Small intestine (tissue), 7 donors: ENCODE results near the gene ATPAF1. TPM values are rescaled to one million over a fixed set of nuclear protein-coding genes. Genes with fewer than 3 reads are reported as not detected.

Experiments
- DNase-seq, 2 donors: peaks; one replicate each; pipeline versions ENCODE4 v3.0.0 to v3.0.0-alpha.2; 2013
- FAIRE-seq: peaks from 2 replicates; lab custom pipeline; 2012; peaks lifted over from hg19 to GRCh38; lab: Jason Lieb, UNC
- H3K27ac ChIP-seq, 3 donors: one replicate each; pipeline ENCODE4 v1.5.1; 2013; ENCODE audit warnings: low read length in 2 of 3, mild to moderate bottlenecking in 2 of 3, control low read depth in 1 of 3, inconsistent platforms in 1 of 3, low read depth in 1 of 3, moderate library complexity in 1 of 3
- H3K27me3 ChIP-seq, 3 donors: one replicate each; pipeline ENCODE4 v1.6.1; 2013; ENCODE audit warnings: low read length in 3 of 3, inconsistent platforms in 1 of 3; ENCODE audit not compliant: control insufficient read depth in 3 of 3, insufficient read depth in 3 of 3
- H3K36me3 ChIP-seq, 3 donors: one replicate each; pipeline ENCODE4 v1.6.1; 2013; ENCODE audit warnings: low read length in 3 of 3, inconsistent platforms in 1 of 3, low read depth in 1 of 3, mild to moderate bottlenecking in 1 of 3, moderate library complexity in 1 of 3; ENCODE audit not compliant: control insufficient read depth in 3 of 3, insufficient read depth in 2 of 3
- H3K4me1 ChIP-seq, 3 donors: one replicate each; pipeline ENCODE4 v1.6.1; 2013; ENCODE audit warnings: low read length in 2 of 3, inconsistent platforms in 1 of 3, low read depth in 1 of 3, mild to moderate bottlenecking in 1 of 3, moderate library complexity in 1 of 3; ENCODE audit not compliant: control insufficient read depth in 3 of 3, insufficient read depth in 2 of 3
- H3K4me3 ChIP-seq, 3 donors: one replicate each; pipeline ENCODE4 v1.5.1; 2013; ENCODE audit warnings: low read length in 3 of 3, control low read depth in 1 of 3, inconsistent platforms in 1 of 3, low read depth in 1 of 3, mild to moderate bottlenecking in 1 of 3, moderate library complexity in 1 of 3
- H3K9me3 ChIP-seq, 2 donors: one replicate each; pipeline ENCODE4 v1.6.1; 2013; ENCODE audit warnings: low read depth in 1 of 2, low read length in 1 of 2; ENCODE audit not compliant: control insufficient read depth in 2 of 2, insufficient read depth in 1 of 2
- WGBS, 3 donors: extraction: QIAGEN DNeasy Blood & Tissue Kit; methylation state at CpG; one replicate each; pipeline ENCODE4 v1.1.7; 2013; 5-methylcytosine and 5-hydroxymethylcytosine counted together
- polyA plus RNA-seq, 4 donors: library from polyadenylated mRNA; stranded (reverse) in 3 of 4; unstranded in 1 of 4; fragments of 200-250 nt in 3 of 4; fragments of 120-200 nt in 1 of 4; gene quantifications; one replicate each; pipeline versions ENCODE4 v1.2.1 to v1.2.3, GENCODE V29; 2013
- donor health status: healthy with polysubstance abuse.
- donor health status: control.
- donor health status: control.
- donor health status: Bipolar disorder and iron deficiency.
- donor health status: healthy.

ATPAF1 gene
- polyA plus RNA-seq, 4 donors, result 23.0 to 42.8 (median 34.6) TPM

DNA sequence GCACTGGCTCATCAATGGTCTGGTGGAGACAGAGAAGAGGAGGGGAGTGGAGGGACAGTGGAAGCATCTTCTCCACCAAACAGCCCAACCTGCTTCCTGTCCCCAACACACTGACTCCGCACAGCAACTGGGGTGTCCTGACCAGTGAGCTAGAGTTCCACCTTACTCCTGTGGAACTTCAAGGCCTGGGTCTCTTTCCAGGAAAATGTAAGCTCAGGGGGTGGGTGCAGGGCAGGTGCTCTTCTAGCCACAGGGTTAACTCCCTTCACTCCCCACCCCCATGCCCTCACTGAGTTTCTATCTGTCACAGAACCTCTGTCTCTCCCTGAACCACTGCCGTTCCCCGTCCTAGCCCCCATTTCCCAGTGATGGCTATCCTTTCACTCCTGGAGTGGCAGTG, 52.4 kb downstream of the ATPAF1 start:
- Histone ChIP-seq H3K9me3 (no peaks in the 10 kb centered on the region), H3K4me3 (peak overlapping the region in 2 of 3 donors; percentile 68 to 76), H3K27me3 (no peaks in the 10 kb centered on the region), H3K4me1 (peaks cover 0 to 27% (median 9%) of the 10 kb centered on the region in 3 donors), H3K27ac (peak overlapping the region in 2 of 3 donors; percentile 62 to 91), H3K36me3 (peaks cover 3 to 24% (median 5%) of the 10 kb centered on the region in 3 donors)
- WGBS, 3 donors, result 38 to 53% (median 43%) methylated on average over 3 of the region's 3 CpGs
- DNase-seq (no peak), FAIRE-seq (no peak)

DNA sequence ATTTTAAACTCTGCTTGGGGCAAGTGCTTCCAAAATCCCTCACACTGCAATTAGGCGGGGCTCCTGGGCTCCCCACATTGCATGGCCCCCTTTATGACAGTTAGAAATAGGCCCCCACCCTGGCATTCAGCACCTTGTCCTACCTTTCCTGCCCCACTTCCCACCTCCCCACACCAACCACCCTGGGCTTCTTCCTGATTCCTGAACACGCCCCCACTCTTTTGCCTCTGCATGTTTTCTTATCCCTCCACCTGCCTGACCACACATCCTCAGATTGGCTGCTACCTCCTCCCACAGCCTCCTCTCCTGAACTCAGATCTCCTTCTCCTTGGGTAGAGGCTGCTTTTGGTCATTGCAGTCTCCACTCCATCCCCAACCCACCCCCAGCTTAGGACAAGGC, 53.1 kb downstream of the ATPAF1 start:
- no peak for FAIRE-seq
- Histone ChIP-seq H3K9me3 (no peaks in the 10 kb centered on the region), H3K4me3 (no peak overlapping the region), H3K27ac (no peak overlapping the region), H3K4me1 (peaks cover 0 to 27% (median 9%) of the 10 kb centered on the region in 3 donors), H3K27me3 (no peaks in the 10 kb centered on the region), H3K36me3 (peaks cover 3 to 24% (median 5%) of the 10 kb centered on the region in 3 donors)
- WGBS, 3 donors, result 81 to 91% (median 88%) methylated on average over 2 of the region's 2 CpGs
- DNase-seq, result no peak

DNA sequence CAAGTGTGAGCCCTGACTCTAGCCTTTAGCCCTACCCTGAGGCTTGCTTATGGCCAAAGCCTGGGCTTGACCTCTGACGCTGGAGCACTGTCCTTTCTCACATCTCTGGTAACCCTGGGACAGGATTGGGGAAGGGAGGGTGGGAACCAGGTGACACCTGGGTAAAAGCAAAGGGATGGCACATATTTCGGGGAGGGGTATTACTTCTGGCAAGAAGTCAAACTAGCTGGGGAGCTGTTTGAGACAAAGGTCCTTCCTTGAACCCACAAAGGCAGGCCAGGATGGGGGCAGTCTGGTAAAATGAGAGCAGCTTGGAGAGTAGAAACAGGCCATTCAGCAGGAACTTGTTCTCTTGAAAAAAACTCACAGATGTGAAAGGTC, 53.6 kb downstream of the ATPAF1 start:
- Histone ChIP-seq H3K4me3 (no peak overlapping the region), H3K4me1 (peaks cover 0 to 27% (median 9%) of the 10 kb centered on the region in 3 donors), H3K9me3 (no peaks in the 10 kb centered on the region), H3K36me3 (peaks cover 5 to 29% (median 7%) of the 10 kb centered on the region in 3 donors), H3K27ac (peak overlapping the region in 1 of 3 donors; percentile 1), H3K27me3 (no peaks in the 10 kb centered on the region)
- FAIRE-seq, result no peak
- 69 to 77% (median 73%) methylated on average over 2 of the region's 2 CpGs for WGBS, 3 donors
- DNase-seq, result no peak

DNA sequence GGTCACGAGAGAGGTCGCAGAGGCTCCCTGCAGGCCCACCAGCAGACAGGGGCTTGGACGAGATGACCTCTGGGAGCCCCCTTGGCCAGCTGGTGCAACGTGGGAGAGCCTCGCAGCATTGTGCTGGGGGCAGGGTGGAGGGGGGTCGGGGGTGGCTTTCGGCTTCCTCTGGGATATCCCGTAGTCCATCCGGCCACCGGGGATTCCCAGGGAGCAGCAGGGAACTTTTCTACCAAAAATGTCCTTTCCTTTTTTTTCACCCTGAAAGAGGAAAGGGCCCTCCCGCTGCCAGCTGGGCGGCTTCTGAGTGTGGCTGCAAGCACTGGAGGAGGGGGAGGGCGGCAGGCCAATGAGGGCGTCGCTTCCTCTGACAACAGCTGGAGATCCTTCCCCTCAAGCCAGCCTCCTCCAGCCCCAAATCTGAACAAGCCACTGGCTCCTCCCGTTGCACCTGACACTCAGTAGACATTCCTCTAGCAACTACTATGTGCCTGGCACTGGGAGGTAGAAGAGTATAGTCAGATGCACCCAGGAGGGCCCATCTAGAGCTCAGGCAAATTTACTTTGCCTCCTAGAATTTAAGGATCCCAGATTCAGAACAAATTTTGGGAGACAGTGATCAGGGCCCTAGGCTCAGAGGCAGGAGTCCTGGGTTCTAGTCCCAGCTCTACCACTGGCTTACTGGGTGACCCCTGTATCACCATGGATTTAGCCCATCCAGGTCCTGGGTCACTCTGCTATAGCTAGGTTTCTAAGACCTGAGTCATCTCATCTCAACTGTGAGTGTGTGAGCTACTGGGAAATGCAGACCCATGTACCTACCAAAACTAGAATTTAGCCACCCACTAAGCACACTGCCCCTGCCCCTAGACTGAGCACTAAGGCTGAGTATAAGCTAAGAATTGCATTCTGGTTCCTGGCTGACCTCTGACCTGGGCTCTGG, 54.2 kb downstream of the ATPAF1 start:
- no peak for FAIRE-seq
- Histone ChIP-seq H3K36me3 (peaks cover 9 to 35% (median 10%) of the 10 kb centered on the region in 3 donors), H3K27ac (peak overlapping the region in 1 of 3 donors; percentile 1), H3K9me3 (no peaks in the 10 kb centered on the region), H3K4me1 (peaks cover 0 to 27% (median 9%) of the 10 kb centered on the region in 3 donors), H3K4me3 (no peak overlapping the region), H3K27me3 (no peaks in the 10 kb centered on the region)
- peak; percentile 22 to 55 for DNase-seq
- 26 to 63% (median 57%) methylated on average over 14 to 16 of the region's 16 CpGs for WGBS, 3 donors

DNA sequence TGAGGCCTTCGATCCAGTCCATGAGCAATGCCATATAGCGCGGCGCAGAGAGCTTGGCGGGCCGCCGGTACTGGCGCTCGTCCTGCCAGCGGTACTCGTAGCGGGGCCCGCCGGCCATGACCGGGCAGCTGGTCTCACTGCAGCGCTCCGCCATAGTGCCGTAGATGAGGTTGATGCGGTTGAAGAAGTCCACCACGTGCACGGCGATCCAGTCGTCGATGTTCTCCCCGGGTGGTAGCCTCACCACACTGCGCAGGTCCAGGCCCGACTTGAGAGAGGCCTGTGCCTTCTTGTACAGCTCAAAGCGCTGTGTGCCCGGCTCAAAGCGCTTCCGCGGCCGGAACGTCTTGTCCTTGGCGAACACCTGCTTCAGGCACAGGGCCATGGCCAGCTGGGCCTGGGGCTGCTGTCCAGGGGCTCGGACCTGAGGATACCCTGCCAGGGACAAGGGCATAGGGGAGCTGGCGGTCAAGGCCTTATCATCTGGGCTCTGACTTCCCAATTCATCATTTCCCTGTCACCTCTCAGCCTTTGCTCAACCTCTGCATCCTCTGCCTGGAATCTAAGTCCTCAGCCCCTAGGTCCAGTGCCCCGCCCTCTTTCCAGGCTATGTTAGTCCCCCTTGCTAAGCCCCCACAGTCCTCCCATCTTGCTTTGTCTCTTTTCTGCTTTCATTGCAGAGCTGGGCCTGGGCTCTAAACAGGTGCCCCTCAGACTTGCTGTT, 55.1 kb downstream of the ATPAF1 start:
- WGBS, 3 donors, result 89 to 94% (median 92%) methylated on average over 38 of the region's 38 CpGs
- H3K27me3 ChIP-seq, result no peaks in the 10 kb centered on the region
- FAIRE-seq, result no peak
- H3K27ac ChIP-seq, result no peak overlapping the region
- H3K4me1 ChIP-seq, result peaks cover 0 to 27% (median 9%) of the 10 kb centered on the region in 3 donors
- H3K36me3 ChIP-seq, result peaks cover 9 to 44% (median 14%) of the 10 kb centered on the region in 3 donors
- no peak for DNase-seq
- no peak overlapping the region for H3K4me3 ChIP-seq
- no peaks in the 10 kb centered on the region for H3K9me3 ChIP-seq

DNA sequence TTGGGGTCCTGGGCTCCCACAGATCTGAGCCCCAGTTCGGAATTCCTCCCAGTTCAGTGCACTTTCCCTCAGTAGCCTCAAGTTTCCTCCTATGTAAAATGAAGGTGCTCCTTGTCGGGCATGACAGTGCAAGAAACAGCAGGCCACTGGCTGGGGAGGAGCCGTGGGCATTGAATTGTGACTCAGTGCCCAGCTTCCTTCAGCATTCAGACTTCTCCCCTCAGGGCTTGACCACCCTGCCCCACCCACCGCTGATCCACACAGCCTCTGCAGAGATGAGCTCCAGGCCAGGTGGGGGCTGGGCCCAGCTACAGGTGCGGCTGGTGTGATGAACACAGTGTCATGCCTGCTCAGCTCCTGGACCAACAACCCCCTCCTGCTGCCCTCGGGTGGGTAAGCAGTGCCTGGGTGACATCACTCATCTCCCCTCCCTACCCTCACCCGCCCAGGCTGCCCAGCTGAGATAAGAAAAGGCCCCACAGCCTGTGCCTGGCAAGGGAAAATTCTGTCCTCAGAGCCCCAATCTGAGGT, 56.4 kb downstream of the ATPAF1 start:
- FAIRE-seq, result no peak
- DNase-seq, result no peak
- no peak overlapping the region for H3K4me3 ChIP-seq

DNA sequence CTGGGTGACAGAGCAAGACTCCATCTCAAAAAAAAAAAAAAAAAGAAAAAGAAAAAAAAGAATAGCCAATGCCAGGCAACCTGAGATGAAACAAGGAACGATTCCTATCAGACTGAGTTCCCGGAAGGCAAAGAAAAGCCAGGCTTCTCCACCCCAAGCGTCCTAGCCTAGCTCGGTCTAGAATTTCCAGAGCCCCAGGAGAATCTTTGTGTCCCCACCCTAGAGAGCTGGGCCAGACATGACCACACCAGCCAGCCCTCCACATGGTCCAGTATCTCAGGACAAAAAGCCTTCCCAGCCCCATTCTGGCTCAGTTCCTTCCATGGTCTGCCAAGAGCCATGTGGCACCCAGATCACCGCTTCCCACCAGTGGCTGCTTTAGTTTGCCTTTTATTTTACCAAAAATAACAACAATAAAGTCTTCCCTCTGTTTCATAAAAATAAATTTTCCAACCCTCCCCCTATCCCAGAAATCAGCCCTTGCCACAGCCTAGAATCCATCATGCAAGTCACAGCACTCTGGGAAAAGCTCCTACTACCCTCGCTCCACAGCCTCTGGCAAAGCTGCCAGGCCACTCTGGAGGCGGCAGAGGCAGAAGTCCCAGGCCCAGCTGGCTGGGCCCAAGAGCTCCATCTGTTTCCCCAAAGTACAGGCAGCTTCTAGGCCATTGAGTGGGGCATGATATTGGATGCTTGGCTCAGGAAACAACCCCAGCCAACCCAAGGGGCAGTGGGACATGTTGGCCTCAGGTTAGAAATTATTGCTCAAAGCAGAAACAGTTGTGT, 60.6 kb downstream of the ATPAF1 start:
- FAIRE-seq, result no peak
- H3K4me3 ChIP-seq, result no peak overlapping the region
- DNase-seq, result no peak
- H3K4me1 ChIP-seq, result peaks cover 2 to 13% (median 5%) of the 10 kb centered on the region in 3 donors
- H3K27me3 ChIP-seq, result no peaks in the 10 kb centered on the region
- WGBS, 3 donors, result 88 to 93% (median 89%) methylated on average over 7 of the region's 7 CpGs
- H3K36me3 ChIP-seq, result peaks cover 6 to 47% (median 15%) of the 10 kb centered on the region in 3 donors
- H3K27ac ChIP-seq, result no peak overlapping the region
- no peaks in the 10 kb centered on the region for H3K9me3 ChIP-seq

More for the DNA sequence above, 56.4 kb downstream of the ATPAF1 start:
- peaks cover 0 to 22% (median 9%) of the 10 kb centered on the region in 3 donors for H3K4me1 ChIP-seq
- H3K27ac ChIP-seq, result no peak overlapping the region
- 66 to 75% (median 71%) methylated on average over 7 of the region's 7 CpGs for WGBS, 3 donors
- H3K27me3 ChIP-seq, result no peaks in the 10 kb centered on the region
- no peaks in the 10 kb centered on the region for H3K9me3 ChIP-seq
- peaks cover 9 to 54% (median 15%) of the 10 kb centered on the region in 3 donors for H3K36me3 ChIP-seq
